ENCODE measurements around the gene MLKL. TPM values are rescaled to one million over a fixed set of nuclear protein-coding genes. Genes with fewer than 3 reads are reported as not detected.
"Not testable (repeated sequence)": the region's sequence is repeated elsewhere in the genome, so short reads cannot be mapped to it uniquely, and the experiment has no call there.

MLKL gene
- total RNA-seq, 1 donor from 2014 or later, result 3.2 TPM

GRCh38 chr16:74654536-74655050 lies 46.1 kb downstream of the MLKL start:
- no peak for TF ChIP-seq CTCF (IDR thresholded peaks at IDR 0.05; ENCODE audit: borderline replicate concordance)
- intact Hi-C loops (cut with micrococcal nuclease), result no loop called here
- H3K4me3 ChIP-seq, result no peak overlapping the region
- H3K9me3 ChIP-seq (replicated peaks), result no peaks in the 10 kb centered on the region
- H3K36me3 ChIP-seq, result peaks cover 41% of the 10 kb centered on the region
- no peak for DNase-seq
- H3K4me1 ChIP-seq, result peaks cover 21% of the 10 kb centered on the region
- no peaks in the 10 kb centered on the region for H3K27me3 ChIP-seq (ENCODE audit: low read depth)
- H3K27ac ChIP-seq (replicated peaks), result no peak overlapping the region

- DNase-seq; H3K27me3 ChIP-seq (ENCODE audit: low read depth); H3K9me3 ChIP-seq (replicated peaks); H3K27ac ChIP-seq (replicated peaks); intact Hi-C loops (cut with micrococcal nuclease); H3K4me3 ChIP-seq: not testable (repeated sequence)
- H3K36me3 ChIP-seq, result peaks cover 41% of the 10 kb centered on the region
- H3K4me1 ChIP-seq, result peaks cover 13% of the 10 kb centered on the region
Observed at GRCh38 chr16:74652883-74653282, 47.8 kb downstream of the MLKL start.

- Histone ChIP-seq H3K4me3 (no peak overlapping the region), H3K27me3 (ENCODE audit: low read depth) (no peaks in the 10 kb centered on the region), H3K36me3 (peaks cover 44% of the 10 kb centered on the region), H3K27ac (replicated peaks) (no peak overlapping the region), H3K9me3 (replicated peaks) (no peaks in the 10 kb centered on the region), H3K4me1 (peaks cover 13% of the 10 kb centered on the region)
- no peak for DNase-seq
- intact Hi-C loops (cut with micrococcal nuclease), result no loop called here
- TF ChIP-seq CTCF (IDR thresholded peaks at IDR 0.05; ENCODE audit: borderline replicate concordance), result no peak
Observed at GRCh38 chr16:74652249-74652648, 48.4 kb downstream of the MLKL start.

GRCh38 chr16:74651841-74652240 lies 48.8 kb downstream of the MLKL start:
- intact Hi-C loops (cut with micrococcal nuclease), result no loop called here
- Histone ChIP-seq H3K4me3 (no peak overlapping the region), H3K27ac (replicated peaks) (no peak overlapping the region), H3K9me3 (replicated peaks) (no peaks in the 10 kb centered on the region), H3K4me1 (peaks cover 13% of the 10 kb centered on the region), H3K36me3 (peaks cover 48% of the 10 kb centered on the region), H3K27me3 (ENCODE audit: low read depth) (no peaks in the 10 kb centered on the region)
- DNase-seq, result no peak
- no peak for TF ChIP-seq CTCF (IDR thresholded peaks at IDR 0.05; ENCODE audit: borderline replicate concordance)

GRCh38 chr16:74650966-74651567 lies 49.6 kb downstream of the MLKL start:
- H3K27me3 ChIP-seq (ENCODE audit: low read depth), result no peaks in the 10 kb centered on the region
- no peak overlapping the region for H3K27ac ChIP-seq (replicated peaks)
- intact Hi-C loops (cut with micrococcal nuclease), result no loop called here
- H3K4me1 ChIP-seq, result peaks cover 13% of the 10 kb centered on the region
- H3K36me3 ChIP-seq, result peaks cover 55% of the 10 kb centered on the region
- H3K9me3 ChIP-seq (replicated peaks), result no peaks in the 10 kb centered on the region
- no peak overlapping the region for H3K4me3 ChIP-seq
- peak; percentile 49 for TF ChIP-seq CTCF (IDR thresholded peaks at IDR 0.05; ENCODE audit: borderline replicate concordance)
- no peak for DNase-seq

- peaks cover 65% of the 10 kb centered on the region for H3K36me3 ChIP-seq
- TF ChIP-seq CTCF (IDR thresholded peaks at IDR 0.05; ENCODE audit: borderline replicate concordance), result no peak
Observed at GRCh38 chr16:74649839-74650504, 50.7 kb downstream of the MLKL start.

More at GRCh38 chr16:74649839-74650504, 50.7 kb downstream of the MLKL start:
- no peak for DNase-seq
- no peak overlapping the region for H3K4me3 ChIP-seq
- intact Hi-C loops (cut with micrococcal nuclease), result no loop called here
- no peaks in the 10 kb centered on the region for H3K27me3 ChIP-seq (ENCODE audit: low read depth)
- H3K4me1 ChIP-seq, result peaks cover 13% of the 10 kb centered on the region
- H3K9me3 ChIP-seq (replicated peaks), result no peaks in the 10 kb centered on the region
- no peak overlapping the region for H3K27ac ChIP-seq (replicated peaks)
